Left lung (tissue), 10 donors: ENCODE results near the gene MTHFSD. TPM values are rescaled to one million over a fixed set of nuclear protein-coding genes. Genes with fewer than 3 reads are reported as not detected.

Source experiments
- ATAC-seq: fragments of 200-7000 bp; cut with Tn5 transposase; one replicate; pipeline ENCODE4 v1.9.1; 2020; ENCODE audit warnings: moderate library complexity
- DNase-seq, 4 donors: peaks; one replicate each; pipeline ENCODE4 v3.0.0-alpha.2; 2013 to 2020
- H3K27ac ChIP-seq, 2 donors: fragments of 200-600 bp; sonication (generic) in 1 of 2; one replicate each; pipeline versions ENCODE4 v1.5.0 to v1.8.0; 2020 to 2021
- H3K27me3 ChIP-seq, 2 donors: fragments of 200-600 bp; sonication (generic) in 1 of 2; one replicate each; pipeline versions ENCODE4 v1.5.0 to v1.8.0; 2020 to 2021
- H3K36me3 ChIP-seq, 2 donors: fragments of 200-600 bp; sonication (generic) in 1 of 2; one replicate each; pipeline versions ENCODE4 v1.5.0 to v1.8.0; 2020 to 2021
- H3K4me1 ChIP-seq, 2 donors: fragments of 200-600 bp; one replicate each; pipeline ENCODE4 v1.8.0; 2021
- H3K4me3 ChIP-seq, 2 donors: fragments of 200-600 bp; sonication (generic) in 1 of 2; one replicate each; pipeline versions ENCODE4 v1.5.0 to v1.8.0; 2020 to 2021; ENCODE audit warnings: mild to moderate bottlenecking in 1 of 2
- H3K9me3 ChIP-seq, 2 donors: fragments of 200-600 bp; sonication (generic) in 1 of 2; one replicate each; pipeline versions ENCODE4 v1.5.0 to v1.8.0; 2020 to 2021
- intact Hi-C, 2 donors: fragments of 100-400 bp; cut with DNase I; formaldehyde crosslinking; loops; one replicate each; pipeline versions ENCODE4 v1.11.2 to v1.14.2; 2022
- polyA plus RNA-seq, 6 donors: library from polyadenylated mRNA; unstranded; fragments of 120-200 nt; gene quantifications; one replicate each; pipeline ENCODE4 v1.2.1, GENCODE V29; 2013; ENCODE audit not compliant: insufficient read length in 6 of 6
- total RNA-seq, 2 donors: library from RNA; stranded (reverse); fragmentation: NEBNext Ultra II Directional; extraction: Animal tissue kit (Norgen Biotek cat#: 25700); gene quantifications; one replicate each; pipeline ENCODE4 v1.2.1, GENCODE V29; 2021
- TF ChIP-seq, protein P1 (sequence below), 2 donors: fragments of 200-600 bp; sonication (generic) in 1 of 2; IDR thresholded peaks; one replicate each; pipeline versions ENCODE4 v1.5.0 to v1.8.0; 2021; ENCODE audit warnings: antibody characterized with exemption in 2 of 2
- donor health status: DM: no; HTN: yes; CAD: no.
- donor health status: DM: no; HTN: no; CAD: no.

The MTHFSD gene
- total and polyA plus RNA-seq, 8 donors: 19.7 to 32.5 (median 28.5) TPM

DNA sequence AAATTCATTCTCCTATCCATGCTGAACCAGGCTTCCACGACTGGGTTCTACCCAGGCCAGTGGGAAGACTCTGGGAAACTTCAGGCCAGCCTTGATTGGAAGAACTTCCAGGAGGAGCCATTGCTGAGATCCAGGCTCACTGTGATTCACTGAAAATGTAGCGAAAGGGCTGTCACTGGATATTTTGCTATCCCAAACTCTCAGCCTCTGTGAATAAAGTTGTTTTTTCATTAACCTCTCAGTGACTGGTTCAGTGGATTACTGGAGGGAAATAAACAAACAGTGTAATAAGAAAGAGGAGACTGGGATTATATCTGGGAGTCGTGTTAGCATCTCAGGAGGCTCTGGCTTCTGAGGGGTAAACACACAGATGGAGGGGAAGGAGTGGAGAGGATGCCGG is 26.4 kb upstream of the MTHFSD start:
- no peaks in the 10 kb centered on the region for H3K36me3 ChIP-seq
- intact Hi-C loops: no loop called here
- no peak overlapping the region for H3K4me3 ChIP-seq
- no peaks in the 10 kb centered on the region for H3K9me3 ChIP-seq
- H3K27ac ChIP-seq: no peak overlapping the region
- peaks cover 46 to 75% of the 10 kb centered on the region in 2 donors for H3K27me3 ChIP-seq
- no peak for ATAC-seq
- DNase-seq: no peak
- TF ChIP-seq, protein P1, sequence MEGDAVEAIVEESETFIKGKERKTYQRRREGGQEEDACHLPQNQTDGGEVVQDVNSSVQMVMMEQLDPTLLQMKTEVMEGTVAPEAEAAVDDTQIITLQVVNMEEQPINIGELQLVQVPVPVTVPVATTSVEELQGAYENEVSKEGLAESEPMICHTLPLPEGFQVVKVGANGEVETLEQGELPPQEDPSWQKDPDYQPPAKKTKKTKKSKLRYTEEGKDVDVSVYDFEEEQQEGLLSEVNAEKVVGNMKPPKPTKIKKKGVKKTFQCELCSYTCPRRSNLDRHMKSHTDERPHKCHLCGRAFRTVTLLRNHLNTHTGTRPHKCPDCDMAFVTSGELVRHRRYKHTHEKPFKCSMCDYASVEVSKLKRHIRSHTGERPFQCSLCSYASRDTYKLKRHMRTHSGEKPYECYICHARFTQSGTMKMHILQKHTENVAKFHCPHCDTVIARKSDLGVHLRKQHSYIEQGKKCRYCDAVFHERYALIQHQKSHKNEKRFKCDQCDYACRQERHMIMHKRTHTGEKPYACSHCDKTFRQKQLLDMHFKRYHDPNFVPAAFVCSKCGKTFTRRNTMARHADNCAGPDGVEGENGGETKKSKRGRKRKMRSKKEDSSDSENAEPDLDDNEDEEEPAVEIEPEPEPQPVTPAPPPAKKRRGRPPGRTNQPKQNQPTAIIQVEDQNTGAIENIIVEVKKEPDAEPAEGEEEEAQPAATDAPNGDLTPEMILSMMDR (IDR thresholded peaks at IDR 0.05): no peak
- peaks cover 1 to 8% of the 10 kb centered on the region in 2 donors for H3K4me1 ChIP-seq

DNA sequence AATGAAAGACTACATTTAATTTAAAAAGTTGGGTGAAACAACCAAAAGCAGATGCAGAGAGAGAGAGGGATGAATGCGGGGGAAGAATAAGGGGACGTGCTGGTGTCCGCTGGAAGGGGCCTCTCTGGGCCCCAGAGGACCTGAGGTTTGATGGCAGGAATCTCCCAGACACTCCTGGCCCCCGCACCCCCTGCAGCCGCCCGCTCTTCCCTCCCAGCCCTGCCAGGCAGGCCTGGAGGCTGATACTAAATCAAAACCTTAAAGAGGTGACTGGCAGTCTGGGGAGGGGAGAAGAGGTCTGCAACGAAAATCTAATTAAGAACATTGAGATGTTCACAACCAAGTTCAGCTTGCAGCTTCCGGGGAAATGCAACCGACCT is 25.7 kb upstream of the MTHFSD start:
- H3K4me1 ChIP-seq: peaks cover 5 to 14% of the 10 kb centered on the region in 2 donors
- intact Hi-C loops: no loop called here

DNA sequence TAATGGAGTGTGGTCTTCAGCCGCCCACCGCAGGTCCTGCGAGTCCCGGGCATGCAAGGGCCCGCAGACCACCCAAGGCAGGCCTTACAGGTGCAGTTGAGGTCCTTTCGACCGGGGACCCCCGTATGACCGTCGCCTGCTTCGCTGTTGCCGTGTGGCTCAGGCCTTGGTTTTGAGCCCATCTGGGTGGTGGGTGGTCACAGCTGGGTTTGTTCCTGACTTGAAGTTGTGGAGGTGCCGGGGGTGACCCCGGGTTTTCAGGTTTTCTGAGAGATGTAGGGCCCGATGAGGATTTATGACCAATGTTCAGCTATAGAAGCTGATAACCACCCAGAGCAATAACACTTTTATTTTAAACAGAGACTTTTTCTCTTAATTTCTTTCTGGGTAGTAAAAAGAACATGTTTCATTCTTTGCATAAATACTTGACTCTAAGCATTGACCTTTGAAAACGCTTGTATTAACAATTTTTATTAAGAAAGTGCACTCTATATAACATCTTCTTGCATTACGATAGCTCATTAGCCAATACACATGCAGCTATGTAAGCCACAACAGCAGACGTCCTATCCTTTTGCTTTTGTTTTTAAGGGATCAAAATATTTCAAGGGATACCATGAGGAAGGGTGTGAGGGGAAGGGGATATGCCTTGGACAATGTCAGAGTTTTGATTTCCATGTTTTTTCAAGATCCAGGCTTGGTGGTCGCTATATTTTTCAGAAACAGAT is 25.2 kb upstream of the MTHFSD start:
- ATAC-seq (no peak), DNase-seq (no peak)
- Histone ChIP-seq H3K4me3 (no peak overlapping the region), H3K27ac (no peak overlapping the region), H3K9me3 (no peaks in the 10 kb centered on the region), H3K27me3 (peaks cover 51 to 88% of the 10 kb centered on the region in 2 donors), H3K4me1 (peaks cover 5 to 19% of the 10 kb centered on the region in 2 donors), H3K36me3 (no peaks in the 10 kb centered on the region)
- TF ChIP-seq, protein P1 (IDR thresholded peaks at IDR 0.05): no peak
- intact Hi-C loops: no loop called here

More for the DNA sequence above, 25.7 kb upstream of the MTHFSD start:
- Histone ChIP-seq H3K36me3 (no peaks in the 10 kb centered on the region), H3K9me3 (no peaks in the 10 kb centered on the region), H3K4me3 (no peak overlapping the region), H3K27ac (no peak overlapping the region), H3K27me3 (peaks cover 51 to 82% of the 10 kb centered on the region in 2 donors)
- DNase-seq (no peak), ATAC-seq (no peak)
- TF ChIP-seq, protein P1 (IDR thresholded peaks at IDR 0.05): no peak

DNA sequence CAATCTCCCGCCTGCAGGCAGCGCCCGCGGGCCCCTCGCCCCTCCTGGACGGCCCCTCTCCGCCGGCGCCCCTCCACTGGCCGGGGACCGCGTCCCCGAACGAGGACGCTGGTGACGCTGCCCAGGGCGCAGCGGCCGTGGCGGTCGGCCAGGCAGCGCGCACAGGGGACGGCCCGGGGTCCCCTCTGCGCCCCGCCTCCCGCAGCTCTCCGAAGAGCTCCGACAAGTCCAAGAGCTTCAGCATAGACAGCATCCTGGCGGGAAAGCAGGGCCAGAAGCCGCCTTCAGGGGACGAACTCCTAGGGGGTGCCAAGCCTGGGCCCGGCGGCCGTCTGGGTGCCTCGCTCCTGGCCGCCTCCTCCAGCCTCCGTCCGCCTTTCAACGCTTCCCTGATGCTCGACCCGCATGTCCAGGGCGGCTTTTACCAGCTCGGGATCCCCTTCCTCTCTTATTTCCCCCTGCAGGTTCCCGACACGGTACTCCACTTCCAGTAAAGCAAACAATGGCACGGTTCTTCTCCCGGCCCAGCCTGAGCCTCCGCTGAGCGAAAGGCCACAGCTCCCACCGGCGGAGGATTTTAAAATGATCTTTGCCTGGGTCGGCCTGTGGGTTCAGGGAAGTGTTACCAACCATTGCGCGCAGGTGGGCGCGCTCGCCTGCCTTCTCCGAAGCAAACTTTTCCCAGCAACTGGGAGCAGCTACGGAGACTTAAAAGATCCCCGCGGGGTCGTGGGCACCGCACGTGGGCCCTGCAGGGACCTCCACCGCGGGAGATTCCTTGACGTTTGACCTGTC is 24.4 kb upstream of the MTHFSD start:
- Histone ChIP-seq H3K27ac (peak overlapping the region in 1 of 2 donors; percentile 53), H3K4me1 (peaks cover 5 to 19% of the 10 kb centered on the region in 2 donors)
- ATAC-seq: no peak

More for the DNA sequence above, 24.4 kb upstream of the MTHFSD start:
- H3K4me3 ChIP-seq: peak overlapping the region in 1 of 2 donors; percentile 22
- H3K27me3 ChIP-seq: peaks cover 51 to 95% of the 10 kb centered on the region in 2 donors
- no peaks in the 10 kb centered on the region for H3K9me3 ChIP-seq
- no peaks in the 10 kb centered on the region for H3K36me3 ChIP-seq
- TF ChIP-seq, protein P1 (IDR thresholded peaks at IDR 0.05): no peak
- DNase-seq: no peak
- intact Hi-C loops: no loop called here
